Astrocyte (in vitro differentiated cells and primary cell): Measurements from ENCODE around the gene CAMK1G. TPM values are rescaled to one million over a fixed set of nuclear protein-coding genes. Genes with fewer than 3 reads are reported as not detected.

Source experiments
- DNase-seq: peaks from one replicate; pipeline ENCODE4 v3.0.0-alpha.2; 2010; ENCODE audit warnings: low read depth
- FAIRE-seq: peaks from 2 replicates; lab custom pipeline; 2011; peaks lifted over from hg19 to GRCh38; lab: Jason Lieb, UNC
- H2AFZ ChIP-seq: 2 replicates; pipeline ENCODE4 v1.6.0; 2012; ENCODE audit warnings: low read depth, low read length, inconsistent platforms
- H3K27ac ChIP-seq: 2 replicates; pipeline ENCODE4 v1.5.1; 2011; ENCODE audit warnings: low read depth, low read length, inconsistent platforms
- H3K27me3 ChIP-seq: 2 replicates; pipeline ENCODE4 v1.6.0; 2011; ENCODE audit warnings: low read length, inconsistent platforms; ENCODE audit not compliant: insufficient read depth
- H3K36me3 ChIP-seq: 2 replicates; pipeline ENCODE4 v1.5.1; 2011; ENCODE audit warnings: low read length, inconsistent platforms; ENCODE audit not compliant: insufficient read depth
- H3K4me1 ChIP-seq: 2 replicates; pipeline ENCODE4 v1.5.1; 2011; ENCODE audit warnings: low read length, inconsistent platforms; ENCODE audit not compliant: insufficient read depth
- H3K4me2 ChIP-seq: 2 replicates; pipeline ENCODE4 v1.6.0; 2012; ENCODE audit warnings: low read length, inconsistent platforms
- H3K4me3 ChIP-seq: 2 replicates; pipeline ENCODE4 v1.5.1; 2011; ENCODE audit warnings: low read depth, mild to moderate bottlenecking, low read length, inconsistent platforms; ENCODE audit not compliant: insufficient read depth
- H3K79me2 ChIP-seq: 2 replicates; pipeline ENCODE4 v1.6.0; 2012; ENCODE audit warnings: mild to moderate bottlenecking, low read length, inconsistent platforms; ENCODE audit not compliant: insufficient read depth
- H3K9ac ChIP-seq: 2 replicates; pipeline ENCODE4 v1.6.0; 2012; ENCODE audit warnings: mild to moderate bottlenecking, low read length, inconsistent platforms
- H3K9me3 ChIP-seq: 2 replicates; pipeline ENCODE4 v1.5.1; 2012; ENCODE audit warnings: low read depth, mild to moderate bottlenecking, low read length, inconsistent platforms; ENCODE audit not compliant: insufficient read depth
- H4K20me1 ChIP-seq: 2 replicates; pipeline ENCODE4 v1.6.0; 2012; ENCODE audit warnings: low read length, inconsistent platforms; ENCODE audit not compliant: insufficient read depth
- H3K27ac Mint-ChIP-seq: one replicate; pipeline ENCODE4 v1.8.0; 2021; ENCODE audit warnings: mild to moderate bottlenecking, mixed read lengths; ENCODE audit not compliant: unreplicated experiment
- H3K27me3 Mint-ChIP-seq: one replicate; pipeline ENCODE4 v1.8.0; 2021; ENCODE audit warnings: low read depth, mixed read lengths; ENCODE audit not compliant: unreplicated experiment
- H3K36me3 Mint-ChIP-seq: one replicate; pipeline ENCODE4 v1.8.0; 2021; ENCODE audit warnings: low read depth, mixed read lengths; ENCODE audit not compliant: unreplicated experiment
- H3K4me1 Mint-ChIP-seq: one replicate; pipeline ENCODE4 v1.8.0; 2021; ENCODE audit warnings: low read depth, mixed read lengths; ENCODE audit not compliant: unreplicated experiment
- H3K4me3 Mint-ChIP-seq: one replicate; pipeline ENCODE4 v1.8.0; 2021; ENCODE audit warnings: mild to moderate bottlenecking, moderate library complexity, mixed read lengths; ENCODE audit not compliant: unreplicated experiment
- H3K9me3 Mint-ChIP-seq: one replicate; pipeline ENCODE4 v1.8.0; 2021; ENCODE audit warnings: mild to moderate bottlenecking, mixed read lengths; ENCODE audit not compliant: unreplicated experiment
- CTCF ChIP-seq: IDR thresholded peaks from 2 replicates; pipeline ENCODE4 v1.5.1; 2011; ENCODE audit warnings: low read depth, mild to moderate bottlenecking, inconsistent platforms, low read length, moderate library complexity; ENCODE audit not compliant: insufficient read depth
- EZH2 ChIP-seq: IDR thresholded peaks from 2 replicates; pipeline ENCODE4 v1.6.1; 2012; ENCODE audit warnings: mild to moderate bottlenecking, low read length, inconsistent platforms; ENCODE audit not compliant: insufficient read depth
- total RNA-seq: library from RNA; stranded (reverse); gene quantifications from 2 replicates; pipeline ENCODE4 v1.2.1, GENCODE V29; 2021

Gene CAMK1G
- total RNA-seq, 1 donor from 2014 or later, result 0.45 TPM

GRCh38 chr1:209611771-209612570, 28.5 kb downstream of the CAMK1G start:
- no peak overlapping the region for H3K4me3 Mint-ChIP-seq
- Histone ChIP-seq H3K27me3 (no peaks in the 10 kb centered on the region), H2AFZ (no peak overlapping the region), H4K20me1 (no peaks in the 10 kb centered on the region), H3K9ac (no peak overlapping the region), H3K79me2 (no peaks in the 10 kb centered on the region), H3K27ac (no peak overlapping the region), H3K4me1 (no peaks in the 10 kb centered on the region), H3K36me3 (no peaks in the 10 kb centered on the region), H3K9me3 (no peaks in the 10 kb centered on the region), H3K4me3 (no peak overlapping the region), H3K4me2 (no peak overlapping the region)
- no peak overlapping the region for H3K27ac Mint-ChIP-seq
- peaks cover 48% of the 10 kb centered on the region for H3K27me3 Mint-ChIP-seq
- DNase-seq, result no peak
- TF ChIP-seq CTCF (no peak), EZH2 (no peak)
- peaks cover 2% of the 10 kb centered on the region for H3K9me3 Mint-ChIP-seq
- peaks cover 6% of the 10 kb centered on the region for H3K4me1 Mint-ChIP-seq
- FAIRE-seq, result no peak
- peaks cover 4% of the 10 kb centered on the region for H3K36me3 Mint-ChIP-seq

- Histone ChIP-seq H2AFZ (no peak overlapping the region), H3K36me3 (no peaks in the 10 kb centered on the region), H3K27ac (no peak overlapping the region), H3K9ac (no peak overlapping the region), H3K4me3 (no peak overlapping the region), H3K4me1 (no peaks in the 10 kb centered on the region), H3K9me3 (no peaks in the 10 kb centered on the region), H3K79me2 (no peaks in the 10 kb centered on the region), H4K20me1 (no peaks in the 10 kb centered on the region), H3K4me2 (no peak overlapping the region), H3K27me3 (no peaks in the 10 kb centered on the region)
- Mint-ChIP-seq H3K27me3 (peaks cover 49% of the 10 kb centered on the region), H3K4me3 (no peak overlapping the region), H3K27ac (no peak overlapping the region), H3K4me1 (no peaks in the 10 kb centered on the region), H3K36me3 (peaks cover 9% of the 10 kb centered on the region), H3K9me3 (peaks cover 2% of the 10 kb centered on the region)
- DNase-seq (no peak), FAIRE-seq (no peak)
- TF ChIP-seq EZH2 (no peak), CTCF (no peak)
Observed at GRCh38 chr1:209612646-209613399, 29.3 kb downstream of the CAMK1G start.
